ENCODE results near the gene TMEM81.

DNA sequence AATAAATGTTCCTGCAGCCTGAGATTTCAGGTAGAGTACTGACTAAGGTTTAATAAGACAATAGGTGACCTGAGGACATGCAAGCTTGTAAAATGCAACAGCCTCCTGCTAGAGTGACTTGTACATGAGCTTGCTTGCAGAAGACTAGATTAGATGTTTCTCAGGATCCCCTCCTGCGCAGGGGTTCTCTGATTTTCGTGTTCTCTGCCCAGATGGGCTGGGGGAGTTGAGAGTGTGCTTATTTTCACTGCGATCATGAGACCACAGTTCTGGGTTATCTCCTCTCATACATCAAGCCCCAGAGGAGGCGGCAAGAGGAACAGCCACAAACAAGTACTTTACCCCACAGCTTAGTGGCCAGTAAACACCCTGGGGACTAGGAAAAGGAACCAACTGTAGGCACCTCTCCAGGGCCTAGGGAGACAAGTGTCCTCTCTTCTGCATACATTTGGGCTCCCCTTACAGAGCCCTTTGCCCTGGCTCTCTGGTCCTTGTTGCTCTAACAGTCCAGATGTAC lies 8.0 kb downstream of the TMEM81 start:
- TF ChIP-seq RCOR1 (IDR thresholded peaks at IDR 0.05; ENCODE audit: low read depth, low read length) (no peak), GATA3 (IDR thresholded peaks at IDR 0.05; ENCODE audit: borderline replicate concordance) (no peak), POLR2A (IDR thresholded peaks at IDR 0.05; ENCODE audit: low read length) (no peak), EP300 (IDR thresholded peaks at IDR 0.05) (no peak), RFX5 (IDR thresholded peaks at IDR 0.05) (no peak), ESRRA (IDR thresholded peaks at IDR 0.05; ENCODE audit: borderline replicate concordance, low read length) (no peak), ZNF302 (CRISPR knock-in tag; IDR thresholded peaks at IDR 0.05) (no peak), PHF8 (IDR thresholded peaks at IDR 0.05; ENCODE audit: borderline replicate concordance, low read depth) (no peak)
- TF ChIP-seq, protein P1, sequence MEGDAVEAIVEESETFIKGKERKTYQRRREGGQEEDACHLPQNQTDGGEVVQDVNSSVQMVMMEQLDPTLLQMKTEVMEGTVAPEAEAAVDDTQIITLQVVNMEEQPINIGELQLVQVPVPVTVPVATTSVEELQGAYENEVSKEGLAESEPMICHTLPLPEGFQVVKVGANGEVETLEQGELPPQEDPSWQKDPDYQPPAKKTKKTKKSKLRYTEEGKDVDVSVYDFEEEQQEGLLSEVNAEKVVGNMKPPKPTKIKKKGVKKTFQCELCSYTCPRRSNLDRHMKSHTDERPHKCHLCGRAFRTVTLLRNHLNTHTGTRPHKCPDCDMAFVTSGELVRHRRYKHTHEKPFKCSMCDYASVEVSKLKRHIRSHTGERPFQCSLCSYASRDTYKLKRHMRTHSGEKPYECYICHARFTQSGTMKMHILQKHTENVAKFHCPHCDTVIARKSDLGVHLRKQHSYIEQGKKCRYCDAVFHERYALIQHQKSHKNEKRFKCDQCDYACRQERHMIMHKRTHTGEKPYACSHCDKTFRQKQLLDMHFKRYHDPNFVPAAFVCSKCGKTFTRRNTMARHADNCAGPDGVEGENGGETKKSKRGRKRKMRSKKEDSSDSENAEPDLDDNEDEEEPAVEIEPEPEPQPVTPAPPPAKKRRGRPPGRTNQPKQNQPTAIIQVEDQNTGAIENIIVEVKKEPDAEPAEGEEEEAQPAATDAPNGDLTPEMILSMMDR (IDR thresholded peaks at IDR 0.05), result no peak
- TF ChIP-seq, protein P2, sequence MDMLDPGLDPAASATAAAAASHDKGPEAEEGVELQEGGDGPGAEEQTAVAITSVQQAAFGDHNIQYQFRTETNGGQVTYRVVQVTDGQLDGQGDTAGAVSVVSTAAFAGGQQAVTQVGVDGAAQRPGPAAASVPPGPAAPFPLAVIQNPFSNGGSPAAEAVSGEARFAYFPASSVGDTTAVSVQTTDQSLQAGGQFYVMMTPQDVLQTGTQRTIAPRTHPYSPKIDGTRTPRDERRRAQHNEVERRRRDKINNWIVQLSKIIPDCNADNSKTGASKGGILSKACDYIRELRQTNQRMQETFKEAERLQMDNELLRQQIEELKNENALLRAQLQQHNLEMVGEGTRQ (IDR thresholded peaks at IDR 0.05), result no peak
- TF ChIP-seq, protein P3, sequence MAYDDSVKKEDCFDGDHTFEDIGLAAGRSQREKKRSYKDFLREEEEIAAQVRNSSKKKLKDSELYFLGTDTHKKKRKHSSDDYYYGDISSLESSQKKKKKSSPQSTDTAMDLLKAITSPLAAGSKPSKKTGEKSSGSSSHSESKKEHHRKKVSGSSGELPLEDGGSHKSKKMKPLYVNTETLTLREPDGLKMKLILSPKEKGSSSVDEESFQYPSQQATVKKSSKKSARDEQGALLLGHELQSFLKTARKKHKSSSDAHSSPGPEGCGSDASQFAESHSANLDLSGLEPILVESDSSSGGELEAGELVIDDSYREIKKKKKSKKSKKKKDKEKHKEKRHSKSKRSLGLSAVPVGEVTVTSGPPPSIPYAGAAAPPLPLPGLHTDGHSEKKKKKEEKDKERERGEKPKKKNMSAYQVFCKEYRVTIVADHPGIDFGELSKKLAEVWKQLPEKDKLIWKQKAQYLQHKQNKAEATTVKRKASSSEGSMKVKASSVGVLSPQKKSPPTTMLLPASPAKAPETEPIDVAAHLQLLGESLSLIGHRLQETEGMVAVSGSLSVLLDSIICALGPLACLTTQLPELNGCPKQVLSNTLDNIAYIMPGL (CRISPR knock-in tag; IDR thresholded peaks at IDR 0.05; ENCODE audit: borderline replicate concordance), result no peak
- TF ChIP-seq, protein P4, sequence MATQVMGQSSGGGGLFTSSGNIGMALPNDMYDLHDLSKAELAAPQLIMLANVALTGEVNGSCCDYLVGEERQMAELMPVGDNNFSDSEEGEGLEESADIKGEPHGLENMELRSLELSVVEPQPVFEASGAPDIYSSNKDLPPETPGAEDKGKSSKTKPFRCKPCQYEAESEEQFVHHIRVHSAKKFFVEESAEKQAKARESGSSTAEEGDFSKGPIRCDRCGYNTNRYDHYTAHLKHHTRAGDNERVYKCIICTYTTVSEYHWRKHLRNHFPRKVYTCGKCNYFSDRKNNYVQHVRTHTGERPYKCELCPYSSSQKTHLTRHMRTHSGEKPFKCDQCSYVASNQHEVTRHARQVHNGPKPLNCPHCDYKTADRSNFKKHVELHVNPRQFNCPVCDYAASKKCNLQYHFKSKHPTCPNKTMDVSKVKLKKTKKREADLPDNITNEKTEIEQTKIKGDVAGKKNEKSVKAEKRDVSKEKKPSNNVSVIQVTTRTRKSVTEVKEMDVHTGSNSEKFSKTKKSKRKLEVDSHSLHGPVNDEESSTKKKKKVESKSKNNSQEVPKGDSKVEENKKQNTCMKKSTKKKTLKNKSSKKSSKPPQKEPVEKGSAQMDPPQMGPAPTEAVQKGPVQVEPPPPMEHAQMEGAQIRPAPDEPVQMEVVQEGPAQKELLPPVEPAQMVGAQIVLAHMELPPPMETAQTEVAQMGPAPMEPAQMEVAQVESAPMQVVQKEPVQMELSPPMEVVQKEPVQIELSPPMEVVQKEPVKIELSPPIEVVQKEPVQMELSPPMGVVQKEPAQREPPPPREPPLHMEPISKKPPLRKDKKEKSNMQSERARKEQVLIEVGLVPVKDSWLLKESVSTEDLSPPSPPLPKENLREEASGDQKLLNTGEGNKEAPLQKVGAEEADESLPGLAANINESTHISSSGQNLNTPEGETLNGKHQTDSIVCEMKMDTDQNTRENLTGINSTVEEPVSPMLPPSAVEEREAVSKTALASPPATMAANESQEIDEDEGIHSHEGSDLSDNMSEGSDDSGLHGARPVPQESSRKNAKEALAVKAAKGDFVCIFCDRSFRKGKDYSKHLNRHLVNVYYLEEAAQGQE (IDR thresholded peaks at IDR 0.05), result no peak
- TF ChIP-seq, protein P5, sequence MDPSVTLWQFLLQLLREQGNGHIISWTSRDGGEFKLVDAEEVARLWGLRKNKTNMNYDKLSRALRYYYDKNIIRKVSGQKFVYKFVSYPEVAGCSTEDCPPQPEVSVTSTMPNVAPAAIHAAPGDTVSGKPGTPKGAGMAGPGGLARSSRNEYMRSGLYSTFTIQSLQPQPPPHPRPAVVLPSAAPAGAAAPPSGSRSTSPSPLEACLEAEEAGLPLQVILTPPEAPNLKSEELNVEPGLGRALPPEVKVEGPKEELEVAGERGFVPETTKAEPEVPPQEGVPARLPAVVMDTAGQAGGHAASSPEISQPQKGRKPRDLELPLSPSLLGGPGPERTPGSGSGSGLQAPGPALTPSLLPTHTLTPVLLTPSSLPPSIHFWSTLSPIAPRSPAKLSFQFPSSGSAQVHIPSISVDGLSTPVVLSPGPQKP (IDR thresholded peaks at IDR 0.05; ENCODE audit: low read depth, low read length), result no peak

All from A549 (cell line).